H1 (cell line): ENCODE measurements around the gene COL5A1. TPM values are rescaled to one million over a fixed set of nuclear protein-coding genes. Genes with fewer than 3 reads are reported as not detected.

ENCODE experiments used
- BCL11A ChIP-seq, 2 experiments: IDR thresholded peaks; one replicate each; pipeline ENCODE4 v1.6.1; 2011; ENCODE audit warnings: low read depth in 2 of 2, low read length in 2 of 2, mild to moderate bottlenecking in 2 of 2
- CEBPB ChIP-seq: IDR thresholded peaks from 2 replicates; pipeline ENCODE4 v1.6.1; 2012; ENCODE audit warnings: low read depth, low read length
- CHD2 ChIP-seq: IDR thresholded peaks from 2 replicates; pipeline ENCODE4 v1.6.1; 2012; ENCODE audit warnings: low read length, improper control_type of control experiment
- EGR1 ChIP-seq: IDR thresholded peaks from 2 replicates; pipeline ENCODE4 v1.6.1; 2011; ENCODE audit warnings: low read depth, low read length, borderline replicate concordance
- FOSL1 ChIP-seq: IDR thresholded peaks from 2 replicates; pipeline ENCODE4 v1.6.1; 2011; ENCODE audit warnings: mild to moderate bottlenecking, low read depth, low read length, moderate library complexity; ENCODE audit not compliant: insufficient read depth
- POLR2A ChIP-seq, 2 experiments: IDR thresholded peaks; 1 replicate in 1 of 2; 2 replicates in 1 of 2; pipeline ENCODE4 v1.6.1; 2011; ENCODE audit warnings: low read depth in 2 of 2, low read length in 2 of 2, mild to moderate bottlenecking in 2 of 2; ENCODE audit errors: control extremely low read depth in 1 of 2
- polyA plus RNA-seq, 7 experiments: library from polyadenylated mRNA; depleted of rRNA in 3 of 7; stranded (reverse) in 5 of 7; unstranded in 2 of 7; fragments of >200 nt in 5 of 7; fragments of 200-250 nt in 2 of 7; gene quantifications; 1 replicate in 5 of 7; 2 replicates in 1 of 7; 4 replicates in 1 of 7; pipeline versions ENCODE4 v1.2.1 to v1.2.3, GENCODE V29; 2011 to 2013; ENCODE audit warnings: missing spikeins in 2 of 7, mixed read lengths in 2 of 7
- total RNA-seq: library from RNA; stranded (reverse); fragmentation: NEBNext Ultra II Directional; extraction: Animal tissue kit (Norgen Biotek cat#: 25700); gene quantifications from 2 replicates; pipeline ENCODE4 v1.2.1, GENCODE V29; 2021

The COL5A1 gene
- total and polyA plus RNA-seq, 2 of the 8 experiments (the other 6 are each of a cell fraction or from before 2014, with no cell fraction given), result 3.8 to 12.0 TPM

GRCh38 chr9:134650431-134651190 lies 9.0 kb downstream of the COL5A1 start (continued):
- TF ChIP-seq FOSL1, result no peak
- no peak for TF ChIP-seq CEBPB
- no peak for TF ChIP-seq CHD2
- no peak for TF ChIP-seq POLR2A (IDR thresholded peaks at IDR 0.05; ENCODE audit: control extremely low read depth in 1 of 2, low read depth in 2 of 2, low read length in 2 of 2)
- no peak for TF ChIP-seq EGR1
- TF ChIP-seq BCL11A (IDR thresholded peaks at IDR 0.05; ENCODE audit: low read depth in 2 of 2, low read length in 2 of 2), result no peak
